Brain pericyte (primary cell): ENCODE results near the gene EPHB1.

Experiments
- DNase-seq: peaks from one replicate; pipeline ENCODE4 v3.0.0-alpha.2; 2012; ENCODE audit warnings: low read depth, low spot score

The EPHB1 gene

DNA sequence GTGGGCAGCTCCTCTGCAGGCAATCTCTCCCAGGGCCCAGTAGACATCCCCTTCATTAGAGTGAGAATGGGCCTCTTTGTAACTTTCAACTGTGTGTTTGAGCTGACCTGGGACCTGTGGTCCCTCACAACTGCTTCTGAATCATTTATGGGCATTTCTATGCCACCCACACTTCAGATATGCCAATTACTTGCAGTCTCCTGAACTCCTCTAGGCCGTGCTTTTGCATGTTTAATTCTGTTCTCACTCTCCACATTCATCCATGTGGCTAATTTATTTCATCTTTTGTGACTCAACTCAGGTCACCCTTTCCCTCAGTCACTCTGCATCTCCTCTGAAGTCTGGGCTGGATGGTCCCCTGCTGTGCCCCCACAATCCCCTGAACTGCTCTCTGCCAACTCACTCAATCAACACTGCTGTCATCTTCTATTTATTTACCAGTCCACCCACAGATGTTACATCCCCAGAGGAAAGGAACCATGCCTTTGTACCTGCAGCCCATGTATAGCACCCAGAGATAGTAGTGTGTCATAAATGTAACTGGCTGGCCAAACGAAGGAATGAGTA lies 364.7 kb downstream of the EPHB1 start:
- DNase-seq: no peak

DNA sequence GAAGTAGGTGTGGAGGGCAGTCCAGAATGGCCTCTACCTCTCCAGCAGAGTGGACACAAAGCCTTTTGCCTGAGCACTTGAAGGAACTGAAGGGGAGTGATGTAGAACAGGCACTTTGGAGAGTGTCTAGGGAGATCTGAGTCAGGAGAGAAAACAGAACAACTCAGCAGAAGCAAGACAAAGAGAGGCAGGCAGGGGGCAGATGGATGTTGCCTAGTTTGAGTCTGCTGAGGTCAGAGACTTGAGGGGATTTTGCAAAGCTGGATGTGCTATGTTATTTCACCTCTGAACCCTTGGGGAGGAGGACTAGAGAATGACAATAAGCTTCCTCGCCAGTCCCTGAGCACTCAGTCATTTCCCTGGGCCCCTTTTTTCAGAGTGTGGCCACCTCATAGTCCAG lies 366.4 kb downstream of the EPHB1 start:
- DNase-seq: no peak

DNA sequence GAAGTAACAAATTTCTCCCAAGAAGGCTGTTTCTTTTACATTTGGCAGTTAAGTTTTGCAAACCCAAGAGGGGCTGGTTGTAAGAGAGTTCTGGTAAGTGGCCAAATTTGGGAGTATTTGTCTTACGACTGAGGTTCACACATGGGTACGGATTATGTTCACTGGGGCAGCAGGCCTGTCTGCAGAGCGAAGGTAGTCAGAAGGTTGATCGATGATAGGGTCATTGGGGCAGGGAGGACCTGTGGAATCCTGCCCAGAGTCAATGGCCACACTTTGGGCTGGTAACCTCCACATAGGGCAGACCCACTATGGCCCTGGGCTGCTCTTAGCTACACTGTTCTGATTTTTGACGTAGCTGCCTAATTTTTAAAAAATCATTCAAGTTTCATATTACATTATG lies 368.6 kb downstream of the EPHB1 start:
- DNase-seq: no peak

DNA sequence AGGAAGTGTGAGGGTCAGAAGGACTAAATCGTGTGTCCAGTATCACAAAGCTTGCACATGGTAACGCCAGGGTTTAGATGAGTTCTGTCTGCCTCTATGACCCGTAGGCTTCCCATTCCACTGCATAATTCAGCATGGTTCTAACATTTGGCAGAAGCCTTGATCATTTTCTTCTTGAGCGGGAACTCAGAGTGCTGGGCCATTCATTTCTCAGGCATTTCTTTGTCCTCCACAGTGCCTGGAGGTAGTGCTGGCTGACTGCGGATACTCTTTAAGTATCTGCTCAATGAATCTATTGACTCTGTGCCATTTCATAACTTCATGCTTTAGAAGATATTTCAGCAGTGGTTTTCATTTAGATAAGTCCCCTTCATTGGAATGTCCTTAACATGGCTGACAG lies 370.2 kb downstream of the EPHB1 start:
- DNase-seq: no peak

DNA sequence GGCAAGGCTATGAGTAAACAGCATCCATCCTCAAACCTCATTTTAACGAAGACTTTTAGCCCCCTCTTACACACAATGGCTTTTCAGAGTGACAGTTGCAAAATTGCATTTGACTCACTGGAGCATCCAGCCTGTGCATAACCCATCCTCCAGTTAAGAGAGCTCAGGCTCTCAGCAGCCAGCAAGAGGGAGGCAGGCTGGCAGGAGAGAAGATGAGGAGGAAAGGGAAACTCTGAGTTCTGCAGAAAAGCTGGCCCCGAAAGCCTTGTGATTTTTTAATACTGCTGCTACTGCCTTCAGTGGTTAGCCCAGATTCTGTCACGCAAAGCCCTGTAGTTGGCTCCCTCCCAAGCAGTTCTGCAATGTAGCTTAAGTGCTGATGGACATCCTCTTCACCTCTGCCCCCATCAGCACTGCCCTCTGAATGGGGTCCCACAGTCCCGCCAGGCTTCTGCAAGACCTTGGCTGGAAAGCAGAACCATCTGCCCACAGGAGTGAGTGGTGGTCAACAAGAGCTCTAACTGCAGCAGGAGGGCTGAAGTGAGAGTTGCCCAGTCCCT lies 371.3 kb downstream of the EPHB1 start:
- no peak for DNase-seq

DNA sequence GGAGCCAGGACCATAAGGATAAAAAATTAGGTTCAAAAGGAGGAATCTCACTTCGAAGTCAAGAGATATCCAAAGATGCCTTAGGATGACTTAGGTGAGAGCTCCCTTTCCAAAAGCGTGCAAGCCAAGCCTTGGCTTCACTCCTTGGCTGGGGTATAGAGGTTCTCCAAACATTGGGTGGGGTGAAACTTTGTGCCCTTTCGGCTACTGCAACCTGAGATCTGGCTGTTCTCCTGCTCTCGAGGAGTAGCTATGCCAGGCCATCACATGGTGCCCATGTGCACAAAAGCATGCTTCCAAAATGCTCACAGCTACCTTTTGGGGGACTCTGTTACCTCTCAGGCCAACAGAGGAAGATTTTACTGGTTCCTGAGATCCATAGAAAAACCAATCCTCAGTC lies 373.8 kb downstream of the EPHB1 start:
- DNase-seq: no peak

DNA sequence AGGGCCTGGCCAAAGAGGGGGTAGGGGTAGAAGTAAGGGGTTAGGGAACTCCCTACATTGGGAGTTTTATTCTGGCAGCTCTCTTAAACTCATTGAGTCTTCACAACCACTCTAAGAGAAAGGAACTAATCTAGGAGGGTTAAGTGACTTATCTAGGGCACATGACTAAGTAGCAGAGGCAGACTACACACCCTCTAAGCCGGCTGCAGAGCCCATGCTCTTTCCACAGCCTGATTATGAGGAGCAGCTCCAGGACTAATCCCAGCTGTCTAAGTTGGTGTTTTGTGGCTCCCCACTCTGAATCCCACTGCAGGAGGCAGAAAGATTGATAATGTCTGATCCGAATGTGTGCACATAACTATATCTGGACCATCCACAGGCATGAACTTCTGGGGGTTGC lies 374.6 kb downstream of the EPHB1 start:
- DNase-seq: no peak

DNA sequence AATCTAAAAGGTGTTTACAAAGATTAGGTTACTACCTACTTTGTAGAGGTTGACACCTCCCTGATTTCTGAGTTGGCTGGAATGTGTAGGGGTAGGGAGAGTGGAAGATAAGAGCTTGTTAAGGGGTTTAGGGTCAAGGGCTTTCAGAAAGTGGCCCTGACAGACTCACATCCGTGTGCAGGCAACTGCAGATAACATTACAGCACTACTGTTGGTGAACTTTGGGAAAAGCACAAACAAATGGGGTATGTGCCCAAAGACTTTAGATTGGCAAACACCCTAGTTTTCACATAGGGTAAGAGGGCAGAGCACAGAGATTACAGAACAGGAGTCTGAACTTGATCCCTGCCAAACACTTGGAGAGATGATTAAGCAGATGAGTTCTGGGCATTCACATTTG lies 375.7 kb downstream of the EPHB1 start:
- no peak for DNase-seq

DNA sequence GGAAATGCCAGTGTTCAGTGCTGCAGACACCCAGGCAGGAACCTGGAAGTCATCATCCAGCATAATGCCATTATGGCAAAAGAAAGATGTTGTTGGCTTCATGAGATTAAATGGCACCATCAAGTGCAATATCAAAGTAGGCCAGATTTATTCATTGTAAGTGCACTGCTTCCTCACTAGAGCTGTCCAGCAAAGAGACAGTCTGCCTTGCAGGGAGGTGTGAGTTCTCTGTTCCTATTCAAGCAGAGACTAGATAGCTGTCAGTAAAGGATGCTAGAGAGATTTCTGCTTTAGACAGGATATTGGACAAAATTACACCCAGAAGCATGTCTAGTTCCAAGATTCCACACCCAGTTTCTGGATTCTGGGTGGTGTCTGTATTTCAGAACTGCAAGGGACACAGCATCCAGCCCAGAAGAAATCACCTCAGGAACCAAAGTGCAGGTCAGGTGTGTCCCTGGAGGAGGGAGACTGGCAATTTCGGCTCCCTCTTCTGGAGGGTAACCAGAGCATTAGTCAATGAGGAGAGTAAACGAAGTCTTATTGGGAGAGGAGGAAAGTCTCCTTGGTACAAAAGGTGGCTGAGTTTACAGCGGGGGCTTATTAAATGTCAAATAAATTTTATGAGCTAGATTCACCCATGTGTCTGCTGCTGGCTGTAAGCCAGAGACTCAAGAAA lies 377.3 kb downstream of the EPHB1 start:
- no peak for DNase-seq

DNA sequence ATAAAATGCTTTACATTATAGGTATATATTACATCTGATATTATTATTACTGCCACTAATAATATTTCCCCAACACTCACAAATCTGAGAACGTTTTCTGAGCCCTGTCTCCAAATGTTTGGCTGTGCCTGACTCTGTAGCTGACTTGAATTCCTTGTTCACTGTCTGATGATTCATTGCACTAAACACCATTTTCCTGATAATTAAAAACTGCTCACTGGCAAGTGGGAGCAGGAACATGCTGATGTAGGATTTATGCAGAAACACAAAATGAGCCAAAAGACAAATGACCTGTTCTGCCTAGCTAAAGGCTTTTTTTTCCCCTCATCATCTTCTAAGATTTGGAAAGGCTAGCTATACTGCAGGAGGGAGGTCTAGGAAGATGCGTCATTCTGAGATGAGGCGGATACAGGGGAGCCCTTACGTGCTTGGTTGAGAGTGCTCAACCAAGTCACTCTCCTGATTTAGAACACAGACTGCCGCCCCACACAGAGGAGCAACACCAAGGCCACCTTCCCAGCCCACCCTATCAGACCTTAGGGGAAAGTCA lies 380.7 kb downstream of the EPHB1 start:
- DNase-seq: no peak

DNA sequence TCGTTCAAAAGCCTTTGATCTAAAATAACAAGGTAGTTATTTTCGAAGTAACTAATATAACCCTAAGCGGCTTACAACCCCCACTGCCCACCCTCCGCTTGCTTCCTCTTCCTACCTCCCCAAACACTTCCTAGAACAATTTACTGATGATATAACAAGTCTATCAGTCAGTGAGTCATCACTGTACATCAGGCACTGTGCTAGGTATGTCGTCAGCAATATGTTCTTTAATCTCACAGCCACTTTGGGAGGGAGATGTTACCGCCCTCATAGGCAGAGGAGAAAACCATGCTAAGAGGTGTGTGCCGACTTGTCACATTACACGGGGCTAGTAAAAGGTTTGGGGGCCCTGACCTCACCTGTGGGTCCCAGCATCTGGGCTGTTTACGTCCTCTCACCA lies 381.8 kb downstream of the EPHB1 start:
- no peak for DNase-seq

DNA sequence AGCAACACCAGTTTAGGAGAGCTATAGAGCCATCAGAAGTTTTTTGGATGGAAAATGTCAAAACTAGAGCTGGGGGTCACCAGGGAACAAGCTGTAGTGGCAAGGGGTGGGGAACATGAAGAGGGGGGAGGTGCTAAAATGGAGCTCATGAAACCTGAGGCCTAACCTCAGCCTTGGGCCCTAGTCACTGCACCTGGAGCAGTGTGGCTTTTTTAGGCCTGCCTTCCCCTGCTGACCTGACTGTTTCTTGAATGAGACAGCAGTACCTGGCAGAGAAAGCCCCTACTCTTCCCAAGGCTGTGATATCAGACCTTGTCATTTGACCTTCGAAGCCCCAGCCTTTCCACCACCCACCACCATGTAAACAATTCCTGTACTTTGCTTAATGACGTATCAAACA lies 383.5 kb downstream of the EPHB1 start:
- DNase-seq: no peak

DNA sequence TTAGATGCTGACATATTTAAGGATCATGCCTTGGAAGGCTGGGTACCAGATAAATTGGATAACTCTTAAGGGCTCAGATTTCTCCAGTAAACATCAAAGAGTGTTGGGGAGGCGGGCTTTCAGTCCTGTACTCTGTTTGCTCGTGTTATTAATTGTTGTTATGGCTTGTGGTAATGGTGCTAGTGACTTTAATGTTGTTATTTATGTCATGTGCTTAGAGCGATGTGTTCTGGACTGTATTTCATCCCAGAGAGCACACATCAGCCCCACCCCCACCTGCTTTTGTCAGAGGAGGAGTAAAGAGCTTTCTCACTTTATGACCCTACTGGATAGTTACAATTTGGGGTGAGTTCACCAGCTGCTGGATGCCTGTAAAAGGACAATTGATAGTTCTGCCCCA lies 386.3 kb downstream of the EPHB1 start:
- no peak for DNase-seq

DNA sequence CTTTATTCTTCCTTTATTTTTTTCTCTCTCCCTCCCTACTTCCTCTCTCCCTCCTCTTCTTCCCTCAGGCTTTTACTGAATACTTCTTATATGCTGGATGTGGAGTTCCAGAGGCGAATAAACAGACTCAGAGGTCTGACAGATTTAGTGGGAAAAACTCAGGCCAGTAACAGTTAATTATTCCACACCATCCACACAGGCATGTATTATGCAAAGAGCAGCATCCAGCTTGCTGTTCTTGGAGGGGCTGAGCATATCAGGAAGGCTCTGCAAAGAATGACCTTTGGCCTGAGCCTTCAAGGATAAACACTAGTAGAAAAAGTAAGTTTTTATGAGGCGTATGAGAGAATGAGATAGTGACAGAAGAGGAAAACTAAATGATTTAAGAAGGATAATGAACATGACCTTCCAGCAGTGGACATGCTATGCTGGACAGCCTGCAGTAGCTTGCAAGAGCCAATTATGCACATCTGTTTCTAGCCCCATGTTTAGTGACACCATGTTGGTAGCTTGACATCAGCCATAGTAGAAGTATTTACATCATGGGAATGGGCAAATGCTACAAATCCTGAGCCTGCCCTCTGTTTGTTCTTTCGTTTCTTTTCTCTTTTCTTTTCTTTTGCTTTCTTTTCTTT lies 387.4 kb downstream of the EPHB1 start:
- DNase-seq: no peak

DNA sequence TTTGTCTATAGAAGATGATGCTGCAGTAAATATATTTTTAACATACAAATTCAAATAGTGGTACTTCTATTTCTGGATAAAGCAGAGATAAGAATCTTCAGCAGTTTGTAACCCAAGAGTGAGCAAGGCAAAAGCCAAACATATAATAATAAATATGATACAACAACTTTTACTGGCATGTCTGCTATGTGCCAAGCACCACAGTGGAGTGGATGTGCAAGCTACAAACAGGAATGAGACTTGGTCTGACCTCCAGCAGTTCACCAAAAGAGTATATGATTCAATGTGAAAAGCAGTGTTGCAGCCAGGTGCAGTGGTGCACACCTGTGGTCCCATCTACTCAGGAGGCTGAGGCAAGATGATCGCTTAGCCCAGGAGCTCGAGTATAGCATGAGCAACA lies 395.6 kb downstream of the EPHB1 start:
- no peak for DNase-seq

DNA sequence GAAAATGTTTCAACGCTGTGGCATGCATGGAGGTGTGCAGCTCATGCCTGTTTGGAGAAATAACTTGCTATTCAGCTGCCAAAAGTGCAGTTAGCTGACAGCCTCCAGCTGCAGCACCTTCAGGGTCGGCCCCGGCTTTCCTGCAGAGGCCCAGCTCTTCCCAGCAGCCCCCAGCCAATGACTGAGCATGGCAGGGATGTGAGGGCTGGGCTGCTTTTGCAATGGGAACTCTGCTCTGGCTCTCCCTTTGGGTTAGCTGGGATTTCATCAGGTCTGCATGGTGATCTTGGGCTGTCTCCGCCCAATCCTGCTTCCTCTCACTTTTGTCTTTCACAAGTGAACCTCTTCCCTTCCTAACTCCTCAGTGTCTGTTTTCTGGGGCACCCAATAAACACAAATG lies 396.6 kb downstream of the EPHB1 start:
- no peak for DNase-seq

DNA sequence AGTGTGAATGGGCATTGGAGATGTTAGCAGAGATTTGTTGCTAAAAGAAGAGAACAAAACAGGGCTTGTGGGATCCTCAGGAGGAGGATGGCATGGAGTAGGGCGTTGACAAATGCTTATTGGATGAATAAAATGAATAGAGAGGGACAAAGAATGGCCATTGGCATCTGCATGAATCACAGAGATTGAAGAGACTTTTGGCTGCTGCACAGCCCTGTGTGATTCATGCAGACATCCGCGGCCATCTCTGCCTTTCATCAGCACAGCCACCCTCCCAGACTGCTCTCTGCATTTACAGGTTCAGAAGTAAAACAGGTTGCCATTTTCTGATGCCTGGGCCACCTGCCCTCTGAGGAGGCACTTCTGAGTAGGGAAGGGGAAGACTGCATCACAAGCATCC lies 397.9 kb downstream of the EPHB1 start:
- no peak for DNase-seq

DNA sequence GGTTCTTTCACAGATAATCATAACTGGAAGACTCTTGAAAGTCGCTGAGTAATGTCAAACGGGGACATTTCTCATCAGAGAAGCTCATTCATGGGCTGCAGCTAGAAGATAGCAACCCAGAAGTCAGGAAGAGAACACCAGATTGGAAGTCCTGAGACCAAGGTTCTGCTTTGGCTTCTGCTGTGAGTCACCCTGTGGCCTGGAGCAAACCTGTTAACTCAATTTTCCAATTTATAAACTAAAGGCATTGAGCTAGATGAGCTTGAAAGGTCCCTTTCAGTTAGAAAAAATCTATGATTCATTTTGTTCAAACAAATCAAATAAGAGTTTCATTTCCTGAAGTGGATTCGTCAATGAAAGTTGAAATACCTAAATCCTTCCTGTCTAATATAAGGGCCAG lies 402.2 kb downstream of the EPHB1 start:
- no peak for DNase-seq

DNA sequence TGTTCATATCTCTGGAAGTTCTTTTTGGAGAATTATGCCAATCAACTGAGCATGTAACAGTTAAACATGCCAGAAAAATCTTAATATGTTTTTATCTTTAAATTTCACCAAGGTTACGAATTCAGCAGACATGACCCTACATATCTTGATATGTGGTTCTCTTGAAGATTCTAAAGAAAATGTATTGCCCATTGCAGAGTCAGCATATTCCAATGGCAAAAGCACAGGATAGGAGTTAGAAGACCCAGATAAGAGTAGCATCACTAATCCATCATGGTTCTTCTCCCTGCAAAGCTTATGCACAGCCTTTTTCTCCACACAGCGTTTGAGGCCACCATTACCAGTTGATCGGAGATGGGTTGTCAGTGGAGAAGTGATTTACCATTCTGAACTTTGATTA lies 402.8 kb downstream of the EPHB1 start:
- DNase-seq: no peak

DNA sequence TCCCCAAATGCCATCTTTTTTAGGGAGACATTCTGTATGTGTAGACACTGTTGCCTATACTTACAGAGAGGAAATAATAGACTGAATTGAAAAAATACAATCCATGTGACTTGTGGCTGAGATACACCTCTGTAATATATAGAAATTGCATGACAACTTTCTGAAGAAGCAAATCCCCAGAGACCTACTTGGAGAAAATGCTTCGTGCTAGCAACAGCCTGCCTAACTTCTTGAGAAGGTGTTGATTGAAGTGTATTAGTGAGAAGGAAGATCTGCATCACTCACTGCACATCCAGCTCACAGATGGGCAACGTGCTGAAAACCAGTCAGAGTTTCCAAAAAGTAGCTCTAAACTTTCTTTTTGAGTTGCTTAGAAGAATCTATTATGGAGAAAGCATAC lies 404.1 kb downstream of the EPHB1 start:
- DNase-seq: no peak

DNA sequence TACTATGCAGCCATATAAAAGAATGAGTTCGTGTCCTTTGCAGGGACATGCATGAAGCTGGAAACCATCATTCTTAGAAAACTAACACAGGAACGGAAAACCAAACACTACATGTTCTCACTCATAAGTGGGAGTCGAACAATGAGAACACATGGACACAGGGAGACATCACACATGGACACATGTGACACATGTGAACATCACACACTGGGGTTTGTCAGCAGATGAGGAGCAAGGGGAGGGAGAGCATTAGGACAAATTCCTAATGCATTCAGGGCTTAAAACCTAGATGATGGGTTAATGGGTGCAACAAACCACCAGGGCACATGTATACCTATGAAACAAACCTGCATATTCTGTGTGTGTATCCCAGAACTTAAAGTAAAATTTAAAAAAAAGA lies 408.0 kb downstream of the EPHB1 start:
- no peak for DNase-seq

DNA sequence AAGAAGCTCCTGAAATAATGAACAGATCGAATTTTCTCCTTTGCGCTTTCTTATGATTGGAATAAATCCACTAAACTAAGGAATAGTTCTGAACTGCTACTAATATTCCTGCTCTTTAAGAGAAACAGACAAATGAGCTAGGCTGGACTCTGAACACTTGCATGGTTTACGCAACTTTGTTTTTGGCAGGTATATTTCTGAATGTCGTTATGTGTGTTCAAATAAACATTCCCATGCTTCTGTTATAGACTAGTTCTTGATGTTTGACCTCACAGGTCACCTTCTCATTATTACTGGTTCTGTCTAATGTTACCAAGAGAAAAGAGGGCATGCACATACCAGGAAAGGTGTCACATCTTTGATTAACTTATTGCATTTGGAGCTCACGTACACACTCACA lies 418.2 kb downstream of the EPHB1 start:
- DNase-seq: no peak

DNA sequence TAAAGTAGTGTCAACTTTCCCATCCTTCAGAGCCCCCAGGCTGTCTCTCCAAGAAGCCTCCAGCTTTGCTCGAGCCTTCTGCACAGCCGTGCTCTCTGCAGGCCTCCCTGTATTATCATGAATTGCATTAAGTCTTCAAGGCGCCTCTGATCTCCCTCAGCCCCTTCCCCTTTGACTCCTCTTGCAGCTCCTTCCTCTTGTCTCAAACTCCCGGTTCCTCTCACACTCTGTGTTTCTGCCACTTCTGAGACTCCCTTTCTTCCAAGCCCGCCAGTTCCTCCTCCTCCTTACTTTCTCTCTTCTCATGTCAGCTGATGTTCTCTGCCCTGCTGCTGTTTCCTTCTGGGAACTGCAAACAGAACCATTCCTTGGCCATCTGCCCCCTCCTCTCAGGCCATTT lies 418.8 kb downstream of the EPHB1 start:
- no peak for DNase-seq
